ENCODE measurements around the gene RPA1.

DNA sequence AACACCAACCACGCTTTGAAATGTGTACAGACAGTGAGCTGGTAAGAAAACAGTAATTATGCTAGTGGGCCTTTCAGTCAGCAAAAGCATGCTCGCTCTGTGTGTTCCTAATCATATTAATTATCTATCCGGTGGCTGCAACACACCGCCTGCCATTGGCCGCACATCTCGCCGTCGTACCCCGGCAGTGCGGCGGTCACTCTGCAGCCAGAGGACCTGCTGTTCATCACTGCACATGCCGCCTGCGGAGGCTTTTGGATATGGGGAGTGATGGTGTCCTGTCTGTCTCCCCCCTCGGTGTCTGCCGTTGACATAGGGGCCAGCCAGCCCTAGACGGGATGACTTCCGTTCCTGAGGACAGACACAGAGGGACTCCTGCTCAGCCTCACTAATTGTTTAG is 68.5 kb downstream of the RPA1 start:
- no peak for TF ChIP-seq MAX (IDR thresholded peaks at IDR 0.05)
- TF ChIP-seq, protein P1, sequence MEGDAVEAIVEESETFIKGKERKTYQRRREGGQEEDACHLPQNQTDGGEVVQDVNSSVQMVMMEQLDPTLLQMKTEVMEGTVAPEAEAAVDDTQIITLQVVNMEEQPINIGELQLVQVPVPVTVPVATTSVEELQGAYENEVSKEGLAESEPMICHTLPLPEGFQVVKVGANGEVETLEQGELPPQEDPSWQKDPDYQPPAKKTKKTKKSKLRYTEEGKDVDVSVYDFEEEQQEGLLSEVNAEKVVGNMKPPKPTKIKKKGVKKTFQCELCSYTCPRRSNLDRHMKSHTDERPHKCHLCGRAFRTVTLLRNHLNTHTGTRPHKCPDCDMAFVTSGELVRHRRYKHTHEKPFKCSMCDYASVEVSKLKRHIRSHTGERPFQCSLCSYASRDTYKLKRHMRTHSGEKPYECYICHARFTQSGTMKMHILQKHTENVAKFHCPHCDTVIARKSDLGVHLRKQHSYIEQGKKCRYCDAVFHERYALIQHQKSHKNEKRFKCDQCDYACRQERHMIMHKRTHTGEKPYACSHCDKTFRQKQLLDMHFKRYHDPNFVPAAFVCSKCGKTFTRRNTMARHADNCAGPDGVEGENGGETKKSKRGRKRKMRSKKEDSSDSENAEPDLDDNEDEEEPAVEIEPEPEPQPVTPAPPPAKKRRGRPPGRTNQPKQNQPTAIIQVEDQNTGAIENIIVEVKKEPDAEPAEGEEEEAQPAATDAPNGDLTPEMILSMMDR (IDR thresholded peaks at IDR 0.05; ENCODE audit: low read depth, low read length, missing input control) = no peak
- TF ChIP-seq FOXA2 (IDR thresholded peaks at IDR 0.05) = no peak
- TF ChIP-seq, protein P2, sequence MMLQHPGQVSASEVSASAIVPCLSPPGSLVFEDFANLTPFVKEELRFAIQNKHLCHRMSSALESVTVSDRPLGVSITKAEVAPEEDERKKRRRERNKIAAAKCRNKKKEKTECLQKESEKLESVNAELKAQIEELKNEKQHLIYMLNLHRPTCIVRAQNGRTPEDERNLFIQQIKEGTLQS (IDR thresholded peaks at IDR 0.05) = no peak
- TF ChIP-seq HNF4A (conservative IDR thresholded peaks at IDR 0.05) = no peak
- TF ChIP-seq REST (IDR thresholded peaks at IDR 0.05) = no peak
